HG02884 (cell line): ENCODE measurements around the gene DCAKD.

ENCODE experiments used
- ATAC-seq: cut with Tn5 transposase; IDR thresholded peaks from one replicate; pipeline ENCODE4 v1.9.1; 2021; ENCODE audit warnings: mild to moderate bottlenecking, moderate library complexity; ENCODE audit not compliant: unreplicated experiment

DCAKD gene, protein sequence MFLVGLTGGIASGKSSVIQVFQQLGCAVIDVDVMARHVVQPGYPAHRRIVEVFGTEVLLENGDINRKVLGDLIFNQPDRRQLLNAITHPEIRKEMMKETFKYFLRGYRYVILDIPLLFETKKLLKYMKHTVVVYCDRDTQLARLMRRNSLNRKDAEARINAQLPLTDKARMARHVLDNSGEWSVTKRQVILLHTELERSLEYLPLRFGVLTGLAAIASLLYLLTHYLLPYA

DNA sequence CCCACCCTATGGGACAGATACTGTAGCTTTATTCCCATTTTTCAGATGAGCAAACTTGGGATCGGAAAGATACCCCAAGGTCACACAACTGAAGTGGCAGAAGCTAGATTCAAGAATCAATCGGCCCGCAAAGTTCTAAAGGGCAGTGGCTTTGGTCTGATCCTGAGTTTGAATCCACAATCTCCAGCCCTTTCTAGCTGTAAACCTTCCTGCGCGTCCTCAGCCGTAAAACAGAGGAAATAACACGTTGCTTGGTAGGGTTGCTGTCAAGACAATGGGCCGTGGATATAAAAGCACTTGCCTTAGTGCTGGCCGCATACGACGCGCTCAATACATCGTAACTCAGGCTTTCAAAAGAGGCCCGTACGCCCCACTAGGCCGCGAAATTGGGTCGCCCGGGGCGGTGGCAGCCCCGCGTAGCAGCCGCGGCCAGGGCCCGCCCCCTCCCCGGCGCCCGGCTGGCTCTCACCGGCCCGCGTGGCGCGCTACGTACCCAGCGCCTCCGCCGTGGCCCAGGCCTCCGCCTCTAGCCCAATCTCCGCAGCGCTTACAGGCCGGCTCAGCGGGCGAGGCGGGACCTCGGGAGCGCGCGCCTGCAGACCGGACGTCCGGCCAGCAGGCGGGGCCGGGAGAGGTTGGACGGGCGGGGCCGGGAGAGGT, at the start of gene DCAKD:
Gene DCAKD, minus strand, starts transcription at position 573 of the 660 bp plus-strand sequence. CDS start 16,747 bp downstream, outside the sequence.
- peak; percentile 91 for ATAC-seq

DNA sequence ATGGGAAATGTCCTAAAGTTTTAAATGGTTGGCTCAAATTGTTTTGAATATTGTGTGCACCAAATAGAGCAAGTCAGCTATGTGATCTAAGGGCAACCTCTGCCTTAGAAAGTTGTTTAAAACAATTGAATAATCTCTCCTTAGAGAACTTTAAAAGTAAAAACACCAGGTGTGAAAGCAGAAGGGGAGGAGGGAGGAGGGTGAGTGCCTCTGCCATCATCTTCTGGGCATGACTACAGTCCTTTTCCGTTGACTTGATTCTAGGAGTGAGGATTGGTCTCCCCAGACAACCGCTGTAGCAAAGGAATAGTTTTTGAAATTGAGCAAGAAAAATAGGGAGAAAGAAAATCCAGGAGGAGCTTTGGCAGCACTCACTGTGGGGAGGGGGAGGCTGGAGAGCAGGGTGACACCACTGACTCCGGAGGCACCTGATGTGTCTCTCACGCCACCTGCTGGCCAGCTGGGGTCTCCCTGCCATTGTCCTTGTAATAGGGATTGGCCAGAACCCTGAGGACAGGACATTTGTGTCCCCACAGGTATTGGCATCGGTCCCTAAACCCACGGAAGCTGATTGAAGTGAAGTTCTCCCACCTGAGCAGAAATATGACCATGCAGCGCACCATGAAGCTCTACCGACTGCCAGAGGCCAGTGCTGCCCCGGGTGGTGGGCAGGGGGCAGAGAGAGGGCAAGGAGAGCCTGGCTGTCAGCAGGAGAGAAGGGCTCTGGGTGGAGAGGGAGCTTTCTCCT, 47.6 kb upstream of the DCAKD start:
- ATAC-seq = no peak

DNA sequence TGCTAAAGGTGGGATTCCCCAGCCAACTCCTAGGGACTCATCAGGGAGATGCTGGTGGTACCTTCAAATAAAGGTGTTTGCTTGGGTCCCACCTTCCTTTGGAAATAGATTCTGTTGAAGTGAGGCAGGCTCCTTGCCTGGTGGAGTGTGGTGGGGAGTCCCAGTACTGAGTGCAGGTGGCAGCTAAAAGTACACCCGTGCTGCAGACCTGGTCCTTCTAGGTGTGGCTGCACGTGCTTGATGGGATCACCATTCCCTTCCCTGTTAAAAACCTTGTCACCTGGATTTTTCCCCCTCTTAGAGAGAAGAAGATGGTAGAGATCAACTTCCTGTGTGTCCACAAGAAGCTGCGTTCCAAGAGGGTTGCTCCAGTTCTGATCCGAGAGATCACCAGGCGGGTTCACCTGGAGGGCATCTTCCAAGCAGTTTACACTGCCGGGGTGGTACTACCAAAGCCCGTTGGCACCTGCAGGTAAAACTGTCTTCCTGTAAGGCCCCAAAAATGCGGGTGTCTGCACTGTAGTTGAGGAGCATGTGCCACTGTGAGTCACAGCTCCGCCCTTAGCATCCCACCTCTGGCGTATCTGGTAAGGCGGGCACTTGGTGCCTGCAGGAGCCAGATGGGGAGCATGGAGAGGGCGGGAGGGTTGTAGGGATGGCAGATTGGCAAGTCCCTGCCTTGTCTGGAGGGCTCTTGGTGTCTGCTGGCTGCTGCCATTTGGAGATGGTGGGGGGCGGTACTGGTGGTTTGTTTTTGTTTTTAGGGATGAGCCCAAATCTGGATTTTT, 46.8 kb upstream of the DCAKD start:
- ATAC-seq = no peak

DNA sequence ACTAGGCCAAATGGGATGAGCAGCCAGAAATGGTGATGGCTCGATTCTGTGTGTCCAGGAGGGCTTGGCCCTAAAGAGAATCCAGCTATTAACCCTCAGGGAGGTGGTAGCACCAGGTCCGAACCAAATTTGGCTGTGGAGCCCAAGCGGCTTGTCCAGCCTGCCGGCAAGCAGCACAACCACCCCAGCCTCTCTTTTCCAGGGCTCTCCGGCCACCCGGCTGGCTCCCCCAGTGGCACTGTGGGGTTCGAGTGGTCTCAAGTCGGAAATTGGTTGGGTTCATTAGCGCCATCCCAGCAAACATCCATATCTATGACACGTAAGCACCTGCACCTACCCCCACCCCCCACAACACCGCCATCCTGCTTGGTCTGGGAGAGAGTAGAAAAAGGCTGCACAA, 45.5 kb upstream of the DCAKD start:
- ATAC-seq = no peak

DNA sequence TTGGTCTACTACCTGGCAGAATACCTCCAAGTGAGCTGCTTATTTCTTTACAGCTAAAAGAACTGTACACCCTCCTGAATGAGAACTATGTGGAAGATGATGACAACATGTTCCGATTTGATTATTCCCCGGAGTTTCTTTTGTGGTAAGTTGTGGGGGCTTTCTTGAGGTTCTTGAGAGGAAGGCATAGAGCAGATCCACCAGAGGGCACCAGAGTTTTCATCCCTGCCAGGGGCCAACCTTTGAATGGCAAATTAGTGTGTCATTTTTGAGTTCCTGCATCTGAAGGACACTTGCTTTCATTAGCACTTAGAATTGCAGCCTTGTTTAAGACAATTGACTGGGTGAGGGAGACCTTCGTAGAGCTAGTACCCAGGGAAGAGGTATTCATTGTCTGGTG, 44.7 kb upstream of the DCAKD start:
- no peak for ATAC-seq

DNA sequence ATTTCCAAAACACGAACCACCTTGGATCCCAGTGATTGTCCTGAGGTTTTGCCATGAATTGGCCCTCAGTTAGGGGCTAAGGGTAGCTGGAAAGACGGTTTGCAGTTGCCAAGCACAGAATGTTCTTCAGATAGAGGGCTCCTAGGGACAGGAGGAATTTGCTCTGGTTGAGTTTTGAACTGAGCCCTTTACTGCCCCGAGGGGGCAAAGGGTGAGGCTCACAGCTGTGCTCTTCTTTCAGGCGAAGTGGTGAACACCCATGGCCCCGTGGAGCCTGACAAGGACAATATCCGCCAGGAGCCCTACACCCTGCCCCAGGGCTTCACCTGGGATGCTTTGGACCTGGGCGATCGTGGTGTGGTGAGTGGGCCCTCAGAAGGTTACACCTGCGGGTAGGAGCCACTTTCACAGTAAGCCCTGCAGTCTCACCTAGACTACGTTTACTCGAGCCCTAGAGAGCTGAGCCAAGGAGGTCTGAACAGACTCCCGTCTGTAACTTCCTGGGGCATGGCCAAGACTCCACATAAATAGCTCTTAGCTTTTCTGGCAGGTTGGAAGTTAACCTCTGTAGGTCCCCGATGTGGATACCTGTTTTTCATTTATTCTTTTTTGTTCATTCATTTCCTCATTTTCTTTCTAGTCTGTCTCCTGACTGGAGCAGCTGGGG, 42.1 kb upstream of the DCAKD start:
- ATAC-seq = no peak

DNA sequence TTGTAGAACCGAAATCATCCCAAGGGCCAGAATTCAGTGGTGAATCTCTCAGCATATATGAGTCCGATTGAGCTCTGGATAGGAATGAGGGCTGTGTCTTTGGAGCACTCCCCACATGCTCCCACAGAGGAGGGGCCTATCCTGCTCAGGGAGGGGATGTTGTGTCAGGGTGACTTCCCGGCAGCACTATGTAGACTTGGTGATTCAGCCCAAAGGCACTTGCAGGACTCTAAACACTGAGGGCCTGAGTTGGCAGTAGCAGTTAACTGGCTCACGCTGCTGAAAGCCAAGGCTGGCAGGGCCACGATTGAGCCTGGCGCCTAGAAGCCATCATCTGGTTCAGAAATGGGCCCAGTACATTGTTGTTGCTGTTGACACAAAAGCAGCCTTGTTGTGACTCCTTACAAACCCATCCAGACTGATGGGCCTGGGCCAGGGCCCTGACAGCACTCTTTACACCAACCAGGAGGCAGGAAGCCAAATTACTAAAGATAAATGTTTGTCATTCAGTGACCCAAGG, 41.5 kb upstream of the DCAKD start:
- no peak for ATAC-seq

DNA sequence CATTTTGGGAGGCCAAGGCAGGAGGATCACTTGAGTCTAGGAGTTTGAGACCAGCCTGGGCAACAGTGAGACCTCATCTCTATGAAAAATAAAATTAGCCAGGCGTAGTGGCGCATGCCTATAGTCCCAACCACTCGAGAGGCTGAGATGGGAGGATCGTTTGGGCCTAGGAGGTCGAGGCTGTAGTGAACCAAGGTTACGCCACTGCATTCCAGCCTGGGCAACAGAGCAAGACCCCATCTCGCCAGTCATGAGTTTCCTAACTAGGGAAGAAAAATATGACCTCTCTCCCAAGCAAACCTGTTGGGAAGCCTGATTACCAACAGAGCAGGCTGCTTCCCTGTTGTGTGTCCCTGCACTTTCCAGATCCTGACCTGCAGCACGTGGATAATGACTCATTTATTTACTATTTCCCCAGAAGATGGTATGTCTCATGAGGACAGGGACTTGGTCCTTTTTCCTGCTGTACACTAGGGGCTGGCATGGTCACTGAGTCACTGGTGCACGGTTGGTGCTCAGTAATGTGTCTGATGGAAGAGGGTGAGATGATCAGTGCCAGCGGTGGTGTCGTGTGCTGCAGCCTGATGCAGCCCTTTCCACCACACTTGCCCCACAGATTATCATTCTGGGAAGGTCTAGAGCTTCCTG, 40.5 kb upstream of the DCAKD start:
- ATAC-seq = no peak

DNA sequence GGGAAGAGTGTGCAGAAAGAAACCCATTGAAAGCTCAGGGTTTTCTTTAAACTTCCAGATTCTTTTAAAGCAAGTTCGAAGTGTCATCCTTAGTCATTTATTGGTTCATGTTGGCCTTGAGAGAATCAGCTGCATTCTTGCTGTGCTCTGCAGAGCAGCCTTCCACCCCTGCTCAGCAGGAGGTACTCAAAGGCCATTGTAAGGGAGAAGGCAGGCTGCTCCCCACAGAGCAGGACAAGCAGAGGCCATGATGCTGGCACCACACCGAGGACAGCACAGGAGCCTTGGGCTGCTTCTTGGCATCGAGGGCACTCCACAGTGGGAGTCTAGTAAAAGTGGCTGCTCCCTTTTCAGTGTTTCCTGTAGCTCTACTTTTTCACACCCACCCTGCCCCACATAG, 39.3 kb upstream of the DCAKD start:
- no peak for ATAC-seq

DNA sequence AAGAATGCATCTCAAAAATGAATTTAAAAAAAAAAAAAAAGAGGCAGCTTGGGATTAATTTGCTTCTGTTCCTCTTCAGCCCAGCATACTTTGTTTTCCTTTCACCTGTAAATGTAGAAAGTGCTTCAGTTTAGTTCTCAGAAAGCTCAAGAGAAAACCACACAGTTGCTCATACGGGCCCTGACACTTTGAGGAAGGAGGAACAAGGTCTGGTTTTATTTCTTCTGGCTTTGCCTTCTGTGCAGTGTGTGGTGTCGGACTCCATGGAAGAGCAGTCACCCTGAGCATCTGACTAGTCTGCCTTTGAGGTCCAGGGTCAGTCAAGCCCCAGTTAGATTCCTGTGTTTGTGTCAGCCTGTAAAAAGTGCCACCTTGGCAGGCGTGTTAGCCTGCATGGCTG, 37.3 kb upstream of the DCAKD start:
- ATAC-seq = no peak

DNA sequence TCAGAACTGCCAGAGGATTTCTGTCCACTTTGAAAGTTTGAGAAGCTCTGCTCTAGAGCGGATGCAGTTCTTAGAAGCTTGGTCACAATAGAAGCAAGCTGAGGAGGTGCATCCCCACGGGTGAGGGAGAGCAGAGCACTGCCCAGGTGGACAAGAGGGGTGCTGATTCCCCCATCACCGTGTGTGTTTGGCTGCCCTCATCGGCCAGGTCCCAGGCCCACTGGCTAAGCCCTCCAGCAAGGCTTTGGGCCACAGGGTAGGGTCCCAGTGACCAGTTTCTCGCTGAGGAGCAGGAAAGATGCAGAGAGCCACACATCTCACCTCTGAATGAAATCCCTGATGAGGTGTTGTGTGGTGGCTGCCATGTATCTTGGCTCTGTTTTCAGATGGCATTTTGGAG, 36.5 kb upstream of the DCAKD start:
- ATAC-seq = no peak

DNA sequence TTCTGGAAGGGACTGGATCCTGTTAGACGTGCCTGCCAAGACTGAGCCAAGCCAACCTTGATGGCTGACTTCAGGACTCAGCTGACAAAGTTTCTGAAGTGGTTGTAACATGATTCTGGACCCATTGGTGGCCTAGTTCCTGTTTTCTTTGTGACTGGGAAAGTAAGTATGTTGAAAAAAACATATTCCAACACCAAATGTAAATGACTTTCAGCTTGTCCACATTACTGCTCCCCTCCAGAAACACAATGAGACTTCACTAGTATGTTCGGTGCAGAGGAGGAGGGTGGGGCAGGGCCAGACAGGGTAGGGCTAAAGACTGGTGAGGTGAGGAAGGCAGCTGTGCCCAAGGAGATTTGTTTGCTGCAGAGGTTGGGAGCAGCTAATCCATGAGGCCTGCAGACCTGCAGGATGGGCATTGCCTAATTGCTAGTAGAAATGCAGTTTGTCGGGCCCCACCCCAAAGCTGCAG, 36.1 kb upstream of the DCAKD start:
- no peak for ATAC-seq

DNA sequence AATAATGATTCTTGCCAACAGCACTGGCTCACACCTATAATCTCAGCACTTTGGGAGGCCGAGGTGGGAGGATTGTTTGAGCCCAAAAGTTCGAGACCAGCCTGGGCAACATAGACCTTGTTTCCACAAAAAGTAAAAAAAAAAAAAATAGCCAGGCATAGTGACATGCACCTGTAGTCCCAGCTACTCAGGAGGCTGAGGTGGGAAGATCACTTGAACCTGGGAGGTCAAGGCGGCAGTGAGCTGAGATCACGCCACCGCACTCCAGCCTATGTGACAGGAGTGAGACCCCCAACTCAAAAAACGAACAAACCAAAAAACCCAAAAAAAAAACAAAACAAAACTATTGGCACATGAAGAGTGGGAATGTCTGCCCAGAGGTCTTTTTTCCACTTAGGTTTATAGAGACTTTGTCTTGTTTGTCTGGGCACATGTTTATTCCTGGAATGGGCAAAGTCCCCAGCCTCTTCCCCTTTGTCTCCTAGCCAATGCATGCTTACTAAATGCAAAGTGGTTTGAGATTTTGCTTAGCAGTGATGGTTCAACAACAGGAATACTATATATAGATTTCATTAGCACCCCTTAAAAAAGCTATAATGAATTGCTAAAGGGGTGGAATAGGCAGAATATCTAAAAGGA, 35.6 kb upstream of the DCAKD start:
- ATAC-seq = no peak

DNA sequence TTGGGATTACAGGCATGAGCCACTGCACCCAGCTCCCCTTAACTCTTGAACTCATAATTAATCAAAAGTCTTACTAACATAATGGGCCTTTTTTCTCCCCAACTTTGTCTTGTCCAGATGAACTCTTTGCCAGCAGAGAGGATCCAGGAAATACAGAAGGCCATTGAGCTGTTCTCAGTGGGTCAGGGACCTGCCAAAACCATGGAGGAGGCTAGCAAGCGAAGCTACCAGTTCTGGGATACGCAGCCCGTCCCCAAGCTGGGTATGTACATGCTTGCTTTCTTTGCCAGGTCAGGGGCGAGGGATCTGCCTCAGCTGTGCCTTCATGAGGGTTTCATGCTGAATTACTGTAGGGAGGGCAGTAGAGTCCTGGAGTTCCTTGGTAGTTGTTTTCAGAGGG, 35.0 kb upstream of the DCAKD start:
- ATAC-seq = no peak

DNA sequence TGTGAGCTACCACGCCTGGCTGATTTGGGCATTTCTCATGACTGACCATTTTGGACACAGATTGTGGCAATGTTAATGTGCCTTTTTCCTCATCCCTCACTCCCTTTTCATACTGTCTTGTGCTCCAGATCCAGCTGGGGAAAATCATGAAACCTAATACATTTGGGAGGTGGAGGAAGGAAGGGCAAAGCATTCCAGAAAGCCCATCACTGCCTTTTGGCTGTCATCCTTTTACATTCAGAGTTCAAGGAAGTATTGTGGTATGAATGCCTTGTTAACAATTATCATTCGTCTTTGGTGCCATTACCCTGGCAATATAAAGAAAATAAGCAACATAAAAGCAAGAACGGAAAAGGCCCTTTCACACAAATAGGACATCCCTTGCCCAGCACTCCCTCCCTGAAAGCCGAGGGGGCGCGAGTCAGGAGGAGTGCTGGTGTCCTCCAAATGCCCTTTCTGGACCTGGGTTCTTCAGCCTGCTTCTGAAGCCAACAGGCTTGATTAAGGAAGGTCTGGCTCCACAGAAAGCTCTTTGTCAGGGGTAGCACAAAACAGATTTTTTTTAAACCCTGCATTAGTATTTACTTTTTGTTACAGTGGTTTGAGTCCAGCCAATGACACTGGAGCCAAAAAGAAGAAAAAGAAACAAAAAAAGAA, 29.7 kb upstream of the DCAKD start:
- ATAC-seq = no peak

DNA sequence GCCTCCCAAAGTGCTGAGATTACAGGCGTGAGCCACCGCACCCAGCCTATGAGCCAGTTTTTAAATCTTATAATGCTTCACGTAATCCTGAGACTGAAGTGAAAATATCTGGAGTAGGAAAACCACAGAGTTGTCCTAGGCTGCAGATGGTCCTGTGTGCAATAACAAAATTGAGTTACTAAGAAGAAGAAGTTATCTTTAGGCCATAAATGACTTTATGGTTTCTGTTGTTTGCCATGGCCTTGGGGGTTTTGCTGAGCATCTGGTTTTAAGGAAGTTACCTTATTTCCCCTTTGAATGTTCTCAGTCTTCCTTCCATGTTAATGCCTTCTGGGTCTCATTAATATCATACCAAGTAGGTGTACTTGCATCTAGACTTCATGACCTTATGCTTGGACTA, 26.2 kb upstream of the DCAKD start:
- ATAC-seq = no peak

DNA sequence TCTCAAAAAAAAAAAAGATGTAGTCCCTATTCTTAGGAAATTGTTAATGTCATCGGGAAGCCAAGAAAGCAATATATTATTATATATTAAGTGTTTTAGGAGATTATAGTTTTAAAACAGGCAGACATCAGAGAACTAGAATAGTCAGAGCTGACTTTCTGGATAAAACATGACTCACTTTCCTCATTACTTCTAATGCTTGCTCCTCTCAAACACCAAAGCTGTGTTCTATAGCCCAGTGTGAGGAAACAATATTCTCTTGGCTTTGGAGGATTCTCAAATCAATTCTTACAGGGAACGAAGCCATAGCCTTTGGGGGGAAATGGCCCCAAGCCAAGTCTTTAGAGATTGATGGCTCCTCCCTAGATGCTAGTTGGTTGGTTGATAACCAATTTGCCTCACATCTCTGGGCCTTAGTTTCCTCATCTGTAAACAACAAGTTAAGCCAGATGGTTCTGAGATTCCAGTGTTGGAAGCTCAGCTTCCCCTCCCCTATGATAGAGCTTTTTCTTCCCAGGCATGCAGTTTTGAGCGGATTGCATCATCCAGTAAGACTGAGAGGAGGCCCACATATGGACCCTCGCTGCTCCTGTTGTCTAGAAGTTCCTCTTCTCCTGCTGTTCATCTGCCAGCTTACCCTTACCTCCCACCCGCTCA, 22.1 kb upstream of the DCAKD start:
- ATAC-seq = no peak

DNA sequence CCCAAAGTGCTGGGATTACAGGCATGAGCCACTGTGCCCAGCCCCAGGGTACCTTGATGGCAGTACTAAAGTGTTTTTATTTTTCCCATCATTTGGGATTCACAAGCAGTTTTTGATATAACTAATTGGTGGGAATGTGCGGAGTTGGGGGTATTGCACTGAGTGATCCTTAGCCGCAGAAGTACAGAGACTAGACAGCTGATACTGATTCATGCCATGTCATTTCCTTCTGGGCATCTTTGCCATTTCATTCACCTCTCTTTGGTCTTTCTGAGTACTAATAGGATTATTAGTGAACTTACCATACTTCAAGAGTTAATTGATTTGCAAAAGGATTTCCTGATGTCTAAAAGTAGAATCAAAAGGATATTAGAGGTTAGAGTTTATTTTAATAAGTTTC, 19.4 kb upstream of the DCAKD start:
- ATAC-seq = no peak
